ENCODE data around the gene ARFGEF3.

ARFGEF3 gene, protein sequence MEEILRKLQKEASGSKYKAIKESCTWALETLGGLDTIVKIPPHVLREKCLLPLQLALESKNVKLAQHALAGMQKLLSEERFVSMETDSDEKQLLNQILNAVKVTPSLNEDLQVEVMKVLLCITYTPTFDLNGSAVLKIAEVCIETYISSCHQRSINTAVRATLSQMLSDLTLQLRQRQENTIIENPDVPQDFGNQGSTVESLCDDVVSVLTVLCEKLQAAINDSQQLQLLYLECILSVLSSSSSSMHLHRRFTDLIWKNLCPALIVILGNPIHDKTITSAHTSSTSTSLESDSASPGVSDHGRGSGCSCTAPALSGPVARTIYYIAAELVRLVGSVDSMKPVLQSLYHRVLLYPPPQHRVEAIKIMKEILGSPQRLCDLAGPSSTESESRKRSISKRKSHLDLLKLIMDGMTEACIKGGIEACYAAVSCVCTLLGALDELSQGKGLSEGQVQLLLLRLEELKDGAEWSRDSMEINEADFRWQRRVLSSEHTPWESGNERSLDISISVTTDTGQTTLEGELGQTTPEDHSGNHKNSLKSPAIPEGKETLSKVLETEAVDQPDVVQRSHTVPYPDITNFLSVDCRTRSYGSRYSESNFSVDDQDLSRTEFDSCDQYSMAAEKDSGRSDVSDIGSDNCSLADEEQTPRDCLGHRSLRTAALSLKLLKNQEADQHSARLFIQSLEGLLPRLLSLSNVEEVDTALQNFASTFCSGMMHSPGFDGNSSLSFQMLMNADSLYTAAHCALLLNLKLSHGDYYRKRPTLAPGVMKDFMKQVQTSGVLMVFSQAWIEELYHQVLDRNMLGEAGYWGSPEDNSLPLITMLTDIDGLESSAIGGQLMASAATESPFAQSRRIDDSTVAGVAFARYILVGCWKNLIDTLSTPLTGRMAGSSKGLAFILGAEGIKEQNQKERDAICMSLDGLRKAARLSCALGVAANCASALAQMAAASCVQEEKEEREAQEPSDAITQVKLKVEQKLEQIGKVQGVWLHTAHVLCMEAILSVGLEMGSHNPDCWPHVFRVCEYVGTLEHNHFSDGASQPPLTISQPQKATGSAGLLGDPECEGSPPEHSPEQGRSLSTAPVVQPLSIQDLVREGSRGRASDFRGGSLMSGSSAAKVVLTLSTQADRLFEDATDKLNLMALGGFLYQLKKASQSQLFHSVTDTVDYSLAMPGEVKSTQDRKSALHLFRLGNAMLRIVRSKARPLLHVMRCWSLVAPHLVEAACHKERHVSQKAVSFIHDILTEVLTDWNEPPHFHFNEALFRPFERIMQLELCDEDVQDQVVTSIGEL (N-terminal part only)

DNA sequence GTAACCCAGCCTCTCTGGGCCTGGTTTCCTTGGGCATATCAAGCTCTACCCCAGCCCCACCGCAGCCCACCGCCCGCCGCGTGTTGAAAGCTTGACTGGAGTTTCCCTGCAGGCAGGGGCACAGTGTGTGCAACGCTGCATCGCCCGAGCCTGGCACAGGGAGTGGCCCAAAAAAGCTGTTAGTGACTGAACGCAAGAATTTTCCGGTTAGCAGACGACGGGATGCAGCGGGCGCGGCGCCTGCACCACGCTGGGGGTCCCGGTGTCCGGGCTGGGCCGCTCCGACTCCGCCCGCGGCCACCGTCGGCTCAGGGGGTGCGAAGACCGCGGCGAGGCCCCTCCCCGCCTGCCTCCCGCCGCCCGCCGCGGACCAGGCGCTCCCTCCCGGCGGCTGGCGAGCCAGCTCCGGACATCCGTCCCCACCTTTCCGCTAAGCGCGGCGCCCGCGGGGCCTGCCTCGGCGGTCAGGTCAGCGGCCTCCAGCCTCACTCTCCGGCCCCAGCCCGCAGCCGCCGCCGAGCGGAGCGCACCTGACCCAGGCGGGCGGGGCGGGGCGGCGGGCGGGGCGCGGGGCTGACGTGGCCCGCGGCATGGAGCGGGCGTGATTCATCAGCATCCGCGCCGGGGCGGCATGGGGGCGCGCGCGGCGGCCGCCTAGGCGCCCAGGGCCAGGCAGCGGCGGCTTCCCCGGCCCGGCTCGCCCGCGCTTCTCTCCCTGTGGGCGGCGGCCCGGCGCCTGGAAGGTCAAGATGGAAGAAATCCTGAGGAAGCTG lies at the start of gene ARFGEF3:
Gene ARFGEF3, plus strand, starts transcription at position 602 of the 773 bp plus-strand sequence. Its CDS starts 148 bp downstream, at position 750.
- TF ChIP-seq, protein P1, sequence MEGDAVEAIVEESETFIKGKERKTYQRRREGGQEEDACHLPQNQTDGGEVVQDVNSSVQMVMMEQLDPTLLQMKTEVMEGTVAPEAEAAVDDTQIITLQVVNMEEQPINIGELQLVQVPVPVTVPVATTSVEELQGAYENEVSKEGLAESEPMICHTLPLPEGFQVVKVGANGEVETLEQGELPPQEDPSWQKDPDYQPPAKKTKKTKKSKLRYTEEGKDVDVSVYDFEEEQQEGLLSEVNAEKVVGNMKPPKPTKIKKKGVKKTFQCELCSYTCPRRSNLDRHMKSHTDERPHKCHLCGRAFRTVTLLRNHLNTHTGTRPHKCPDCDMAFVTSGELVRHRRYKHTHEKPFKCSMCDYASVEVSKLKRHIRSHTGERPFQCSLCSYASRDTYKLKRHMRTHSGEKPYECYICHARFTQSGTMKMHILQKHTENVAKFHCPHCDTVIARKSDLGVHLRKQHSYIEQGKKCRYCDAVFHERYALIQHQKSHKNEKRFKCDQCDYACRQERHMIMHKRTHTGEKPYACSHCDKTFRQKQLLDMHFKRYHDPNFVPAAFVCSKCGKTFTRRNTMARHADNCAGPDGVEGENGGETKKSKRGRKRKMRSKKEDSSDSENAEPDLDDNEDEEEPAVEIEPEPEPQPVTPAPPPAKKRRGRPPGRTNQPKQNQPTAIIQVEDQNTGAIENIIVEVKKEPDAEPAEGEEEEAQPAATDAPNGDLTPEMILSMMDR (IDR thresholded peaks at IDR 0.05; ENCODE audit: borderline replicate concordance, insufficient read depth, low read depth, low read length) = no peak
- no peak within 1 kb of the TSS for H3K4me3 ChIP-seq (ENCODE audit: low read depth, low read length)

DNA sequence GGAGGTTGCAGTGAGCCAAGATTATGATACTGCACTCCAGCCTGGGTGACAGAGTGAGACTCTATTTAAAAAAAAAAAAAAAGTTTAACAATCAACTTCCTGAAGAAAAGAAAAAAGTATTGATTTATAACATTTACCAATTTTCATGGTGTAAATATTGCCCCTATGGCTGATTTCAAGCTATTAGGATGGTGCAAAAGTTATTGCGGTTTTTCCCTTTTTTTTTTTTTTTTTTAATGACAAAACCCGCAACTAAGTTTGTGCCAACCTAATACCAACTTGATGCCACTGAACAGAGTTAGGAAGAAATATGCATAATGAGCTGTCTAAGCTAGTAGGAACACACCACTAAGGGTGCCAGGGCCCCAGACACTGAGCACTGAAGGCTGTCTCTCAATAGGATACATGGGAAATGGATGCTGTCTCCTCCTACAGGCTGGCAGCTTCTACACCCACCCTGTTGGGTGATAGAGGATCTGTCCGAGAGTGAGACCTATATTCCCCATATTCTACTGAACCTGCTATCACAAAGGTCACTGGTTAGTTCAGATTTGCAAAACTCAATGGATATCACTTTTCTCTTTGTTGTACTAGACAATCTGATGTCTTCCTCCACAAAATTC lies 48.0 kb upstream of the ARFGEF3 start:
- TF ChIP-seq, protein P1 (IDR thresholded peaks at IDR 0.05; ENCODE audit: borderline replicate concordance, insufficient read depth, low read depth, low read length) = no peak
- no peak overlapping the region for H3K4me3 ChIP-seq (ENCODE audit: low read depth, low read length)

DNA sequence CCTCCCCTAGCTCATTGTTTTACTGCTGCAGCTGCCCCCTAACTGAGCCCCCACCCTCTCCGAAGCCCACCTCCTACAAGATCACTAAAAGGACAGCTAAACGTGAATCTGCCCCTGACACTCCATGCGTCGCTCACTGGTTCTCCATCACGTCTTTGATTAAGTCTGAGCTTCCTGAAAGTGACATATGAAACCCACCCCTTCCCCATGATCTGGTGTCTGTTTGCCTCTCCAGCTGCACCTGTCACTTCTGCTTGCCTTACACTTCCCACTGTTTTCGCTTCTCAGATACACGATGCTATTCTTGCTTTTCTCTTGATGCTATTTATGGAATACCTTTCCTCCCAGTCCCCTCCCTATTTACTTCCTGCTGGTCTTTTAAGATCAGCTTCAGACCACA lies 46.5 kb upstream of the ARFGEF3 start:
- H3K4me3 ChIP-seq (ENCODE audit: low read depth, low read length) = no peak overlapping the region
- TF ChIP-seq, protein P1 (IDR thresholded peaks at IDR 0.05; ENCODE audit: borderline replicate concordance, insufficient read depth, low read depth, low read length) = no peak

DNA sequence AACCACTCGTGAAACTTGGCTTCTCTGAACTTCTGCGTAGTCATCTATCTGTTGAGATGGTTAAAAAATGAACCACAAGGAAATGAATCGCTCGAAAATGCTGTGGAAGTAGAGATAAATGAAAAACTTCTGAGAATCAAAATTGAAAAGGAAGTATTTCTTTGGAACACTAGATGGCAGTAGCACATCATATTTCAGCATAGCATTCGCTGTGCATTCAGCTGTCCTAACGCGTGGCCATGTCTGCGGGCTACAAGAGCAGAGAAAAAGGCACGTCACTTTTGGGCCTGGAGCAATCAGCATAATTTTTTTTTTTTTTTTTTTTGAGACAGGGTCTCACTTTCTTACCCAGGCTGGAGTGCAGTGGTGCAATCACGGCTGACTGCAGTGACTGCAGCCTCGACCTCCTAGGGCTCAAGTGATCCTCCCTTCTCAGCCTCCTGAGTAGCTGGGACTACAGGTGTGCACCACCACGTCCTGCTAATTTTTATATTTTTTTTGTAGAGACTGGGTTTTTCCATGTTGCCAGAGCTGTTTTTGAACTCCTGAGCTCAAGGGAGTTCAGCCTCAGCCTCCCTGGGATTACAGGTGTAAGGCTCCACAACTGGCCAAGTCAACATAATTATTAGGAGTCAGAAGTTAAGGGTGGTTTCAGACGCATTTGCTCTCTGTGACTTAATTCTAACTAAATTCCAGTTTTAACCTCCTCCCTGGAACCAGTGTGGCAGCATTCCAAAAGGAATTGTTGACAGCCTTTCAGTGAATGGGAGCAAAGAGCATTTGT lies 45.7 kb upstream of the ARFGEF3 start:
- TF ChIP-seq, protein P1 (IDR thresholded peaks at IDR 0.05; ENCODE audit: borderline replicate concordance, insufficient read depth, low read depth, low read length) = peak; percentile 32; the same call in 1 of the 2 replicates
- H3K4me3 ChIP-seq (ENCODE audit: low read depth, low read length) = no peak overlapping the region

DNA sequence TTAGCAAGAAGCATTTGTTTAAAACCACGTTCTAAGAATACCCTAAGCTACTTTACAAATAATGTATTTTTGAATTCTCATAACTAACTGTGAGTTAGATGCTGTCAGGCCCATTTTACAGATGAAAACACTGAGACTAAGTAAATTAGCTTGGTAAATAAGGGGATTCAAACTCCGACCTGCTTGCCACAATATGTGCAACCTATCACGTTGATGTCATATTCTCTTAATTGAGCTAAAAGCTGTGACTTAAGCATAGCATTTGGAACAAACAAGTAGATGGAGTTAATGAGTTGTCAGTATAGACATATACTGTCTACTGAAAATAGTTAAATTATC lies 45.1 kb upstream of the ARFGEF3 start:
- TF ChIP-seq, protein P1 (IDR thresholded peaks at IDR 0.05; ENCODE audit: borderline replicate concordance, insufficient read depth, low read depth, low read length) = no peak

More for the DNA sequence above, 45.1 kb upstream of the ARFGEF3 start:
- no peak overlapping the region for H3K4me3 ChIP-seq (ENCODE audit: low read depth, low read length)

Data from GM12875 (cell line).